HepG2 (cell line): ENCODE results near the gene SECTM1. TPM values are rescaled to one million over a fixed set of nuclear protein-coding genes. Genes with fewer than 3 reads are reported as not detected.

Experiments used
- AKAP8 ChIP-seq: sonication (generic); formaldehyde crosslinking; IDR thresholded peaks from 2 replicates; pipeline ENCODE4 v1.5.1; 2020; ENCODE audit warnings: mild to moderate bottlenecking, missing genetic modification reagents
- BORCS8-MEF2B ChIP-seq: sonication (generic); formaldehyde crosslinking; IDR thresholded peaks from 2 replicates; pipeline ENCODE4 v1.8.0; 2022; ENCODE audit warnings: mild to moderate bottlenecking, missing genetic modification reagents
- HDAC6 ChIP-seq: fragments of 200-600 bp; sonication (generic); IDR thresholded peaks from 2 replicates; pipeline ENCODE4 v1.7.0; 2017; ENCODE audit warnings: mild to moderate bottlenecking, antibody characterized with exemption, low read length, low read depth
- JDP2 ChIP-seq: sonication (generic); formaldehyde crosslinking; IDR thresholded peaks from 2 replicates; pipeline ENCODE4 v1.8.1; 2022; ENCODE audit warnings: missing genetic modification reagents, borderline replicate concordance
- NPAS2 ChIP-seq: sonication (generic); formaldehyde crosslinking; IDR thresholded peaks from 2 replicates; pipeline ENCODE4 v1.8.0; 2022; ENCODE audit warnings: mild to moderate bottlenecking, missing genetic modification reagents, borderline replicate concordance
- PHF5A ChIP-seq: IDR thresholded peaks from one replicate; pipeline ENCODE4 v1.6.1; 2018; ENCODE audit warnings: low read depth, missing genetic modification reagents; ENCODE audit not compliant: unreplicated experiment
- SMARCC2 ChIP-seq: fragments of 450-650 bp; IDR thresholded peaks from 2 replicates; pipeline ENCODE4 v1.6.1; 2017; ENCODE audit warnings: antibody characterized with exemption, mild to moderate bottlenecking
- SMYD3 ChIP-seq: sonication (generic); formaldehyde crosslinking; IDR thresholded peaks from 2 replicates; pipeline ENCODE4 v1.8.1; 2023; ENCODE audit warnings: mild to moderate bottlenecking, missing genetic modification reagents
- TFAP4 ChIP-seq: sonication (generic); IDR thresholded peaks from 2 replicates; pipeline ENCODE4 v1.6.1; 2016; ENCODE audit warnings: low read depth, borderline replicate concordance
- WIZ ChIP-seq: sonication (generic); formaldehyde crosslinking; IDR thresholded peaks from 2 replicates; pipeline ENCODE4 v1.5.1; 2020; ENCODE audit warnings: mild to moderate bottlenecking, missing genetic modification reagents
- ZKSCAN8 ChIP-seq: IDR thresholded peaks from 2 replicates; pipeline ENCODE4 v1.6.1; 2016; ENCODE audit warnings: borderline replicate concordance, missing genetic modification reagents, missing compliant biosample characterization
- ZMAT3 ChIP-seq: sonication (generic); formaldehyde crosslinking; conservative IDR thresholded peaks from 2 replicates; pipeline ENCODE4 v1.7.0; 2021; ENCODE audit warnings: missing genetic modification reagents
- ZMYM3 ChIP-seq: sonication (generic); formaldehyde crosslinking; IDR thresholded peaks from 2 replicates; pipeline ENCODE4 v1.5.1; 2020; ENCODE audit warnings: mild to moderate bottlenecking, missing genetic modification reagents
- ZNF18 ChIP-seq: sonication (generic); formaldehyde crosslinking; IDR thresholded peaks from 2 replicates; pipeline ENCODE4 v1.8.0; 2022; ENCODE audit warnings: mild to moderate bottlenecking, missing genetic modification reagents; ENCODE audit not compliant: insufficient replicate concordance
- ZNF256 ChIP-seq: sonication (generic); formaldehyde crosslinking; conservative IDR thresholded peaks from 2 replicates; pipeline ENCODE4 v1.4.0; 2020; ENCODE audit warnings: missing genetic modification reagents
- ZNF343 ChIP-seq: sonication (generic); formaldehyde crosslinking; IDR thresholded peaks from 2 replicates; pipeline ENCODE4 v1.4.0; 2020; ENCODE audit warnings: mild to moderate bottlenecking, missing genetic modification reagents
- ZNF382 ChIP-seq: sonication (generic); formaldehyde crosslinking; IDR thresholded peaks from 2 replicates; pipeline ENCODE4 v1.5.0; 2020; ENCODE audit warnings: missing genetic modification reagents, mild to moderate bottlenecking, borderline replicate concordance
- ZNF547 ChIP-seq: sonication (generic); formaldehyde crosslinking; IDR thresholded peaks from 2 replicates; pipeline ENCODE4 v1.5.1; 2020; ENCODE audit warnings: mild to moderate bottlenecking, missing genetic modification reagents
- ZNF562 ChIP-seq: sonication (generic); formaldehyde crosslinking; IDR thresholded peaks from 2 replicates; pipeline ENCODE4 v1.8.0; 2022; ENCODE audit warnings: missing genetic modification reagents, borderline replicate concordance
- ZNF768 ChIP-seq: sonication (generic); formaldehyde crosslinking; IDR thresholded peaks from 2 replicates; pipeline ENCODE4 v1.4.0; 2020; ENCODE audit warnings: missing genetic modification reagents
- ZNF879 ChIP-seq: sonication (generic); formaldehyde crosslinking; IDR thresholded peaks from 2 replicates; pipeline ENCODE4 v1.8.1; 2023; ENCODE audit warnings: missing genetic modification reagents
- ZNF883 ChIP-seq: sonication (generic); formaldehyde crosslinking; IDR thresholded peaks from 2 replicates; pipeline ENCODE4 v1.5.1; 2020; ENCODE audit warnings: mild to moderate bottlenecking, missing genetic modification reagents; ENCODE audit errors: not compliant biosample characterization
- polyA plus RNA-seq, 8 experiments: library from polyadenylated mRNA; depleted of rRNA in 3 of 8; stranded (reverse) in 7 of 8; unstranded in 1 of 8; fragments of >200 nt; fragmentation: Illumina TruSeq in 4 of 8; extraction: Trizol in 4 of 8; gene quantifications; 2 replicates each; pipeline versions ENCODE4 v1.2.1 to v1.2.3, GENCODE V29; 2011 to 2016; ENCODE audit warnings: low read depth in 4 of 8, missing spikeins in 1 of 8, mixed read lengths in 1 of 8; ENCODE audit not compliant: insufficient read depth in 1 of 8
- total RNA-seq, 5 experiments: library from RNA; depleted of rRNA; stranded (reverse); fragments of >200 nt; fragmentation: Illumina TruSeq; extraction: Trizol; gene quantifications; 2 replicates each; pipeline ENCODE4 v1.2.3, GENCODE V29; 2016; ENCODE audit warnings: low read depth in 1 of 5
- TF ChIP-seq, protein P1 (sequence below): sonication (generic); formaldehyde crosslinking; IDR thresholded peaks from 2 replicates; pipeline ENCODE4 v1.8.1; 2023; ENCODE audit warnings: missing genetic modification reagents, mild to moderate bottlenecking, borderline replicate concordance
- TF ChIP-seq, protein P2 (sequence below), 2 experiments: sonication (generic) in 1 of 2; formaldehyde crosslinking in 1 of 2; IDR thresholded peaks; 2 replicates each; pipeline versions ENCODE4 v1.5.1 to v1.6.1; 2011 to 2020; ENCODE audit warnings: borderline replicate concordance in 1 of 2, low read depth in 1 of 2, low read length in 1 of 2, mild to moderate bottlenecking in 1 of 2, missing genetic modification reagents in 1 of 2, moderate library complexity in 1 of 2
- TF ChIP-seq, protein P3 (sequence below): IDR thresholded peaks from 2 replicates; pipeline ENCODE4 v1.6.1; 2016; ENCODE audit warnings: mild to moderate bottlenecking

The SECTM1 gene
- total and polyA plus RNA-seq, 2 of the 13 experiments (the other 11 are each of a cell fraction or from before 2014, with no cell fraction given) = 3.5 to 5.3 TPM

- TF ChIP-seq ZNF547 (CRISPR knock-in tag) (peak; percentile 21; the same call in 1 of the 2 replicates), ZNF883 (CRISPR knock-in tag) (peak; percentile 24), ZNF256 (no peak), TFAP4 (no peak), SMARCC2 (no peak), ZNF562 (no peak), JDP2 (no peak), ZKSCAN8 (CRISPR knock-in tag) (no peak), WIZ (0 out of 2 replicates have a peak, but pooled peaks have one; percentile 24), ZNF343 (CRISPR knock-in tag) (no peak), ZNF382 (CRISPR knock-in tag) (no peak), NPAS2 (no peak), ZMAT3 (CRISPR knock-in tag) (no peak), AKAP8 (CRISPR knock-in tag) (no peak), PHF5A (CRISPR knock-in tag) (no peak), ZNF18 (no peak), ZMYM3 (CRISPR knock-in tag) (peak; percentile 27; the same call in 1 of the 2 replicates), HDAC6 (no peak), ZNF768 (CRISPR knock-in tag) (peak; percentile 71; the same call in 1 of the 2 replicates), SMYD3 (CRISPR knock-in tag) (no peak), BORCS8-MEF2B (no peak), ZNF879 (CRISPR knock-in tag) (no peak)
- TF ChIP-seq, protein P1, sequence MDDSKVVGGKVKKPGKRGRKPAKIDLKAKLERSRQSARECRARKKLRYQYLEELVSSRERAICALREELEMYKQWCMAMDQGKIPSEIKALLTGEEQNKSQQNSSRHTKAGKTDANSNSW (CRISPR knock-in tag) = no peak
- TF ChIP-seq, protein P2, sequence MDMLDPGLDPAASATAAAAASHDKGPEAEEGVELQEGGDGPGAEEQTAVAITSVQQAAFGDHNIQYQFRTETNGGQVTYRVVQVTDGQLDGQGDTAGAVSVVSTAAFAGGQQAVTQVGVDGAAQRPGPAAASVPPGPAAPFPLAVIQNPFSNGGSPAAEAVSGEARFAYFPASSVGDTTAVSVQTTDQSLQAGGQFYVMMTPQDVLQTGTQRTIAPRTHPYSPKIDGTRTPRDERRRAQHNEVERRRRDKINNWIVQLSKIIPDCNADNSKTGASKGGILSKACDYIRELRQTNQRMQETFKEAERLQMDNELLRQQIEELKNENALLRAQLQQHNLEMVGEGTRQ (IDR thresholded peaks at IDR 0.05; ENCODE audit: low read depth, low read length) = no peak
- TF ChIP-seq, protein P2 (CRISPR knock-in tag; IDR thresholded peaks at IDR 0.05; ENCODE audit: borderline replicate concordance) = no peak
- TF ChIP-seq, protein P3, sequence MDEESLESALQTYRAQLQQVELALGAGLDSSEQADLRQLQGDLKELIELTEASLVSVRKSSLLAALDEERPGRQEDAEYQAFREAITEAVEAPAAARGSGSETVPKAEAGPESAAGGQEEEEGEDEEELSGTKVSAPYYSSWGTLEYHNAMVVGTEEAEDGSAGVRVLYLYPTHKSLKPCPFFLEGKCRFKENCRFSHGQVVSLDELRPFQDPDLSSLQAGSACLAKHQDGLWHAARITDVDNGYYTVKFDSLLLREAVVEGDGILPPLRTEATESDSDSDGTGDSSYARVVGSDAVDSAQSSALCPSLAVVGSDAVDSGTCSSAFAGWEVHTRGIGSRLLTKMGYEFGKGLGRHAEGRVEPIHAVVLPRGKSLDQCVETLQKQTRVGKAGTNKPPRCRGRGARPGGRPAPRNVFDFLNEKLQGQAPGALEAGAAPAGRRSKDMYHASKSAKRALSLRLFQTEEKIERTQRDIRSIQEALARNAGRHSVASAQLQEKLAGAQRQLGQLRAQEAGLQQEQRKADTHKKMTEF (CRISPR knock-in tag) = 0 out of 2 replicates have a peak, but pooled peaks have one; percentile 1
Observed at GRCh38 chr17:82354804-82355308, 21.3 kb upstream of the SECTM1 start (continued).
